Endodermal cell (in vitro differentiated cells): ENCODE results near the gene URB1. TPM values are rescaled to one million over a fixed set of nuclear protein-coding genes. Genes with fewer than 3 reads are reported as not detected.

Source experiments
- DNase-seq: peaks from one replicate; pipeline ENCODE4 v3.0.0-alpha.2; 2017
- H3K27ac ChIP-seq: 2 replicates; pipeline ENCODE4 v1.5.1; 2013; ENCODE audit warnings: mild to moderate bottlenecking, low read depth, low read length, moderate library complexity
- H3K27me3 ChIP-seq: 2 replicates; pipeline ENCODE4 v1.6.1; 2013; ENCODE audit warnings: mild to moderate bottlenecking, low read length, moderate library complexity; ENCODE audit not compliant: insufficient read depth, control insufficient read depth, poor library complexity, severe bottlenecking
- H3K36me3 ChIP-seq: 2 replicates; pipeline ENCODE4 v1.7.0; 2013; ENCODE audit warnings: mild to moderate bottlenecking, low read length, moderate library complexity; ENCODE audit not compliant: control insufficient read depth, insufficient read depth
- H3K4me1 ChIP-seq: one replicate; pipeline ENCODE4 v1.7.0; 2013; ENCODE audit warnings: low read length; ENCODE audit not compliant: control insufficient read depth, insufficient read depth
- H3K4me3 ChIP-seq: 2 replicates; pipeline ENCODE4 v1.5.1; 2013; ENCODE audit warnings: mild to moderate bottlenecking, low read length, moderate library complexity
- H3K9ac ChIP-seq: 2 replicates; pipeline ENCODE4 v1.6.1; 2013; ENCODE audit warnings: mild to moderate bottlenecking, low read length, moderate library complexity; ENCODE audit not compliant: poor library complexity, severe bottlenecking; ENCODE audit errors: extremely low read depth
- H3K9me3 ChIP-seq: 2 replicates; pipeline ENCODE4 v1.6.1; 2013; ENCODE audit warnings: mild to moderate bottlenecking, low read length, moderate library complexity; ENCODE audit not compliant: control insufficient read depth
- H3K27ac Mint-ChIP-seq: 2 replicates; pipeline ENCODE4 v1.8.0; 2020; ENCODE audit warnings: mixed read lengths
- H3K27me3 Mint-ChIP-seq: 2 replicates; pipeline ENCODE4 v1.8.0; 2021; ENCODE audit warnings: mild to moderate bottlenecking, mixed read lengths; ENCODE audit not compliant: insufficient read depth
- H3K36me3 Mint-ChIP-seq: 2 replicates; pipeline ENCODE4 v1.8.0; 2020; ENCODE audit warnings: low read depth, mixed read lengths
- H3K4me1 Mint-ChIP-seq: 2 replicates; pipeline ENCODE4 v1.8.0; 2020; ENCODE audit warnings: mixed read lengths
- H3K4me3 Mint-ChIP-seq: 2 replicates; pipeline ENCODE4 v1.8.0; 2020; ENCODE audit warnings: mild to moderate bottlenecking, moderate library complexity, mixed read lengths
- H3K9me3 Mint-ChIP-seq: 2 replicates; pipeline ENCODE4 v1.8.0; 2020; ENCODE audit warnings: mild to moderate bottlenecking, mixed read lengths
- CTCF ChIP-seq: fragments of 200-600 bp; sonication (generic); conservative IDR thresholded peaks from 2 replicates; pipeline ENCODE4 v1.5.0; 2021; ENCODE audit warnings: antibody characterized with exemption, mild to moderate bottlenecking
- WGBS, 2 experiments: methylation state at CpG; one replicate each; pipeline versions ENCODE4 v1.1.5 to v1.1.7; 2013; ENCODE audit warnings: missing lambda C conversion rate in 2 of 2, mixed read lengths in 1 of 2; ENCODE audit not compliant: insufficient coverage in 1 of 2, insufficient read length in 1 of 2; 5-methylcytosine and 5-hydroxymethylcytosine counted together
- total RNA-seq, 2 donors: library from RNA; stranded (reverse); fragmentation: NEBNext Ultra II Directional in 1 of 2; extraction: Animal tissue kit (Norgen Biotek cat#: 25700) in 1 of 2; gene quantifications; 2 replicates in 1 of 2; 3 replicates in 1 of 2; pipeline ENCODE4 v1.2.1, GENCODE V29; 2021

Gene URB1
- total RNA-seq, 2 donors from 2014 or later = 9.4 to 14.0 TPM

GRCh38 chr21:32298658-32299081, 94.1 kb downstream of the URB1 start, which contains the start of gene MRAP:
Gene MRAP, plus strand, starts transcription at chr21:32298855. Its CDS starts 117 bp downstream, at chr21:32298972.
- no peaks in the 10 kb centered on the region for H3K27me3 Mint-ChIP-seq
- no peaks in the 10 kb centered on the region for H3K27me3 ChIP-seq
- H3K27ac ChIP-seq = no peak within 1 kb of the TSS
- peaks cover 11% of the 10 kb centered on the region for H3K36me3 Mint-ChIP-seq
- H3K27ac Mint-ChIP-seq = no peak within 1 kb of the TSS
- 91 to 93% methylated on average over 10 to 14 of the region's 14 CpGs for WGBS, 2 experiments
- no peaks in the 10 kb centered on the region for H3K4me1 Mint-ChIP-seq
- no peaks in the 10 kb centered on the region for H3K9me3 Mint-ChIP-seq
- no peak within 1 kb of the TSS for H3K9ac ChIP-seq
- DNase-seq = no peak
- no peaks in the 10 kb centered on the region for H3K4me1 ChIP-seq
- H3K9me3 ChIP-seq = no peaks in the 10 kb centered on the region
- no peak within 1 kb of the TSS for H3K4me3 ChIP-seq
- H3K4me3 Mint-ChIP-seq = no peak within 1 kb of the TSS
- no peak for TF ChIP-seq CTCF
- H3K36me3 ChIP-seq = peaks cover 11% of the 10 kb centered on the region

GRCh38 chr21:32298148-32298559, 94.7 kb downstream of the URB1 start:
- Mint-ChIP-seq H3K4me1 (no peaks in the 10 kb centered on the region), H3K4me3 (no peak overlapping the region), H3K9me3 (no peaks in the 10 kb centered on the region), H3K36me3 (peaks cover 11% of the 10 kb centered on the region), H3K27me3 (no peaks in the 10 kb centered on the region), H3K27ac (no peak overlapping the region)
- Histone ChIP-seq H3K27ac (no peak overlapping the region), H3K4me3 (no peak overlapping the region), H3K9ac (no peak overlapping the region), H3K27me3 (no peaks in the 10 kb centered on the region), H3K36me3 (peaks cover 11% of the 10 kb centered on the region), H3K4me1 (no peaks in the 10 kb centered on the region), H3K9me3 (no peaks in the 10 kb centered on the region)
- 91 to 95% methylated on average over 6 of the region's 6 CpGs for WGBS, 2 experiments
- DNase-seq = no peak
- TF ChIP-seq CTCF = no peak

GRCh38 chr21:32297449-32297848, 95.4 kb downstream of the URB1 start:
- Histone ChIP-seq H3K27ac (no peak overlapping the region), H3K27me3 (no peaks in the 10 kb centered on the region), H3K4me1 (no peaks in the 10 kb centered on the region), H3K4me3 (no peak overlapping the region), H3K9me3 (no peaks in the 10 kb centered on the region), H3K36me3 (peaks cover 9% of the 10 kb centered on the region), H3K9ac (no peak overlapping the region)
- no peak overlapping the region for H3K27ac Mint-ChIP-seq
- no peaks in the 10 kb centered on the region for H3K27me3 Mint-ChIP-seq
- no peaks in the 10 kb centered on the region for H3K4me1 Mint-ChIP-seq
- TF ChIP-seq CTCF = no peak
- H3K9me3 Mint-ChIP-seq = no peaks in the 10 kb centered on the region
- DNase-seq = no peak
- WGBS, 2 experiments = 90 to 100% methylated on average over 4 to 7 of the region's 7 CpGs
- H3K4me3 Mint-ChIP-seq = no peak overlapping the region
- H3K36me3 Mint-ChIP-seq = peaks cover 11% of the 10 kb centered on the region
